Activated CD8-positive, alpha-beta memory T cell treated with anti-CD3 and anti-CD28 coated beads for 4 hours (primary cell): ENCODE results near the gene OR1L8.
A peak's percentile ranks its signal among the peaks of the same experiment; 100 is the strongest.
"Not testable (repeated sequence)": the region's sequence is repeated elsewhere in the genome, so short reads cannot be mapped to it uniquely, and the experiment has no call there.

Experiments used
- DNase-seq, 2 donors: peaks; one replicate each; pipeline ENCODE4 v3.0.0-alpha.2; 2020; ENCODE audit warnings: low read depth in 2 of 2

The OR1L8 gene, protein sequence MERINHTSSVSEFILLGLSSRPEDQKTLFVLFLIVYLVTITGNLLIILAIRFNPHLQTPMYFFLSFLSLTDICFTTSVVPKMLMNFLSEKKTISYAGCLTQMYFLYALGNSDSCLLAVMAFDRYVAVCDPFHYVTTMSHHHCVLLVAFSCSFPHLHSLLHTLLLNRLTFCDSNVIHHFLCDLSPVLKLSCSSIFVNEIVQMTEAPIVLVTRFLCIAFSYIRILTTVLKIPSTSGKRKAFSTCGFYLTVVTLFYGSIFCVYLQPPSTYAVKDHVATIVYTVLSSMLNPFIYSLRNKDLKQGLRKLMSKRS

DNA sequence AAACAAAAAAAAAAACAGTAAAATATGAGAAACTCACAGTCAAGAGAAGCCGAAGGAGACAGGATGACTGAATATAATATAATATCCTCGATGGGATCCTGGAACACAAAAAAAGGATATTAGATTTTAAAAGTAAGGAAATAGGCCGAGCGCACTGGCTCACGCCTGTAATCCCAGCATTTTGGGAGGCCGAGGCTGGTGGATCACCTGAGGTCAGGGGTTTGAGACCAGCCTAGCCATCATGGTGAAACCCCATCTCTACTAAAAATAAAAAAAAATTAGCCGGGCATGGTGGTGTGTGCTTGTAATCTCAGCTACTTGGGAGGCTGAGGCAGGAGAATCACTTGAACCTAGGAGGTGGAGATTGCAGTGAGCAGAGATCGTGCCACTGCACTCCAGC lies at the start of gene OR1L8:
Gene OR1L8 (minus strand): TSS at position 101 of the 400 bp plus-strand sequence. CDS start 14,907 bp downstream, outside the sequence.
- DNase-seq = not testable (repeated sequence)

DNA sequence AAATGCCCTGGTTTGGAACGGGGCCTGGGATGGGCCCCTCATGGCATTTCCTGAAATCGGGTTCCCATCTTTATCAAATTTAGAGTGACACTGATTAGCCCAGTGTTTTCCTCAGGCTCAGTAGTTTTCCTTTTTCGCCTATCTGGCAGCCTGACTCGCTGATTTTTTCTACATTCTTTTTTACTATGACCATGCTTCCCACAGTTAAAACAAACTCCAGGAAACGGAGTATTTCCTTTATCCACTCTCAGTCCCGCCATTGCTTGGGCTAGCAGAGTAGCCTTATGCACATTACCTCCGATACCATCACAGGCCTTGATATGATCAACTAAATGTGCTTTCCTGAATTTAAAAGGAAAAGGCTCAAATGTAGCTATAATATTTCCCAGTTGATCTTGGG lies 36.8 kb upstream of the OR1L8 start:
- no peak for DNase-seq

DNA sequence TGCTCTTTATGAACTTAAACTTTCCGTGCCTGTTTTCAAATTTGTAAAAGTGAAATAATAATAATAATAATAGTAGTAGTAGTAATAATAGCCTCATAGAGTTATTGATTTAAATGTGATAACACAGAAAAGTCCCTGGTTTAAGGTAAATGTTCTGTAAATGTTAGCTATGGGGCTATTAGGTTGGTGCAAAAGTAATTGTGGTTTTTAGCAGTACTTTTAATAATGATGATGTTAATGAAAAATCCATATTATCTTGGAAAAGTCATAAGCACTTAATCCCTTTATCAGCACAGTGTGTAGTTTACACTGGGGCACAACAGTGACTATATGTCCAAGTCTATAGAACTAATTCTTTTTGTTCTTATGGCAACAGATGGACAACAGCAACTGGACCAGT lies 31.2 kb upstream of the OR1L8 start, which contains the start of gene OR1Q1:
Gene OR1Q1 (plus strand): TSS at position 377 of the 400 bp plus-strand sequence. CDS start 0 bp downstream, at position 377.
- DNase-seq = no peak

DNA sequence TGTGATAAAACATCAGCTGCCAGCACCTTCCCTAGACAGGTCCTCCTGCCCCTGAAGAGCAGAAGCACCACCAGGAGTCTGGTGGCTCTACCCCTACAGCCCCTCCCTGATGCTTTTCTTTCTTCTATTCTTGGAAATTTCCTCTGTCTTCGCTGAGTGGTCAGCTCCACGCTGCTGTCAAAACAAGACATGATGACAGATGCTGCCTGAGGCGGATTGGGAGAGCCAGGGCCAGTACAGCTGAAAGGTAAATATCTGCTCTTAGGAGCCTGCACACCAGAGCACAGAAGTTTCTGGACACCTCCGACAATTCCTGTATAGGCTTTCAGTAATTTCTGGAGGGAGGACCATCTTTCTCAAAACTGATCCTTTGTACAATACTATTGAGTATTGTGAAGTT lies 26.6 kb upstream of the OR1L8 start:
- DNase-seq = no peak

DNA sequence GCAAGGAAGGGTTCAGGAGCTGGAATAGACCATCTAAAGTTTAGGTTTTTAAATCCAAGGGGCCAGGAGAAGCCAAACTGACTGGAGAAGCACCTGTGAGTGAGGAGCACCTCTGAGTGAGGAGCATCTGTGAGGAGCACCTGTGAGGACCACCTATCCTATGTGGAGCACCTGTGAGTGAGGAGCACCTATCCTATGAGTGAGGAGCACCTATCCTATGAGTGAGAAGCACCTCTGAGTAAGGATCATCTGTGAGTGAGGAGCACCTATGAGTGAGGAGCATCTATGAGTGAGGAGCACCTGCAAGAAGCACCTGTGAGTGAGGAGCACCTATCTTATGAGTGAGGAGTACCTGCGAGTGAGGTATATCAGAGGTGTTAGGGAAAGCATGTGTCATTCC lies 23.4 kb upstream of the OR1L8 start:
- DNase-seq = no peak

DNA sequence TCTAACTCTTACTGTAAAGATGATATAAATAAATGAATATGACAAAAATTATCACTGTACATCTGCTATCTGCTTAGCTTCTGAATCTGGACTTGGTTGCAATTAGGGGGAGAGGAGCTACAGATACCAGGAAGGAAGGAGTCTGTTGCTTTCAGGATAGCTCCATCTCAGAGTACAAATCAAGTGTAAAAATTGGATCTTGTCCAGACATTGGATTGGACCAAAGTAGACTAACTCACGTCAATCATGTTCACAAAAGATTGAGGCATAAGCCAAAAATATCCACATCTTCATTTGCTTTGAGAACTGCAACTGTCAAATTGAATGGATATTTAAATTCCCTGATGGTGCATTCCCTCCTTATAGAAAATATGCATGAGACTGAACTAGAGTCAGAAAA lies 22.5 kb upstream of the OR1L8 start:
- DNase-seq = no peak

DNA sequence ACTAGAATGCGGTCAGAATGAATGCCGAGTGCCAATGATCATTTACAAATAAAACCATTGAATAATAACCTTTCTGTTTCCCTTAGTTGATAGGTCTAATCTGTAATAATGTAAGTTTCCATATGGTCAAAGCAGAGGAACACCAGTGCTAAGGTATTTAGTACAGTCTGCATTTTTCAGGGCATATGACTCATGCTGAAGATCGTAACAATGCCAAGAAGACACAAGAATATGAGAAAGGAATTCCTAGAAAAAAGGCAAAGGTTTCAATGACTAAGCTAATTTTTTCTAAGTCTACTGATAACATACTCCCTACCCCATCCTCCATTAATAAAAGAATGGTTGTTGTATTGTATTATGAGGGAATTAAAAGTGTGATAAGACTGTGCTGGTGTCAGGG lies 2.8 kb downstream of the OR1L8 start:
- no peak for DNase-seq

DNA sequence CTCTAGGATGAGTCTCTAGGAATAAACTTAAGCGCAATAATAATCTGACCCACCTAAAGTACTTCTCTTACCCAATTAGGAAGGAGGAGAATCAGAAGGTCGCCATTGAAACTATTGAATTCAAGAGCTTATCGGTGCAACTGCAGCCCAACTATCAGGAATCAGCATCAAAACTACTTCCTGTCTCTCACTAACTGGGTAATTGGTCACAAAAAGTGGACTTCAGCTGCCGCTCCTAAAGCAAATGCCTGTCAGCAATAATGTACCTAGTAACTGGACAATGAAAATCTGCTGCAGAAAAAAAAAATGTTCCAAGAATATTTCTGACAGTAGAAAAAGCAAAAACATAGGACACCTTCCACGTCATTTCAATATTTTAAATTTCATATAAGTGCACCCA lies 3.3 kb downstream of the OR1L8 start:
- DNase-seq = no peak

DNA sequence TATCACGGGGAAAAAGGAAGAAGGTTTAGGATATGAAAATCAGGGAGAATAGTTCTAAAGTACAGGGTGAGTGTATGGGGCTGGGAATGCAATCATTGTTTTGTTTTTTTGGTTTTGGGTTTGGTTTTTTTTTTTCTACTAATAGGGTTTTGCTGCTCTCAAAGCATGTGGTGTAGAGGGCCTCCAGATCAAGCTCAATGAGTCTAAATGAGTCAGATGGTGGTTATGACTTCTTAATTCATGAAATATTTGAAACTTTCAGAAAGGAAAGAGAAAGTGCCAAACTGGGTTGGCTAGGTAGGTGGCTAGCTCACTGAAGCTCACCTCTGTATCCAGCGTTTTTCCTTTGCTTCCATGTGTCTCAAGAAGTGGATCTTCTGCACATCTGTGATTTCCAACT lies 10.7 kb downstream of the OR1L8 start:
- DNase-seq = no peak

DNA sequence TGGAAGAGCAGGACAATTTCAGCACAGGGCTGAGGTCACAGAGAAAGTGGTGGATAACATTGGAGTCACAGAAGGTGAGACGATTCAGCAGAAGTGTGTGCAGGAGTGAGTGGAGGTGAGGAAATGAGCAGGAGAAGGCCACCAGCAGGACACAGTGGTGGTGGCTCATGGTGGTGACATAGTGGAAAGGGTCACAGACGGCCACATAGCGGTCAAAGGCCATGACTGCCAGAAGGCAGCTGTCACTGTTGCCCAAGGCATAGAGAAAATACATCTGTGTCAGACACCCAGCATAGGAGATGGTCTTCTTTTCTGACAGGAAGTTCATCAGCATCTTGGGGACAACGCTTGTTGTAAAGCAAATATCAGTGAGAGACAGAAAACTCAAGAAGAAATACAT lies 15.3 kb downstream of the OR1L8 start:
- DNase-seq = no peak

DNA sequence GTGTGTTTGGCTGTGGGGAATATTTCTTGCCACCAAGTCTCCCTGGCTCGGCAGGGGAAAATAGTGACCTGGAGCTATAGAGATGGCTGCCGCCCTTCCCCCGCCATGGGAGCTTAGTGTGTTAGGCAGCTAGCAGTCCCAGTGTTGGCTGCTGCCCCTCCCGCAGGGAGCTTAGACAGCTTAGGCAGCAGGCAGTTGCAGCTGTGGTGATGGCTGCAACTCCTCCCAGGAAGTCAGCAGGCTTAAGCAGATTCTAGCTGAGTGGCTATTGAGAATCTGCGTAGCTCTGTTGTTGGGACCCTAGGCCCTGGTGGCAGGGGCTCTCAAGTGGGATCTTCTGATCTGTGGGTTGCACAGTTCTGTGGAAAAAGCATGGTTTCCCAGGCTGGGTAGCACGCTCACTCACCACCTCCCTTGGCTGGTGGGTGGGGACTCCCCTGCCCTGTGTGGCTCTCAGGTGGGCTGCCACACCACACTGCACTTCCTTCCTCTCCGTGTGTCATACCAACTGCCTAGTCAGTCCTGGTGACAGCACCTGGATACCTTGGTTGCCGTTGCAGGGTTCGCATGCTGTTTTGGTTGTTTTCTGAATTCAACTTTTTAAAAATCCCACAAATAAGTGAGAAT lies 20.9 kb downstream of the OR1L8 start:
- peak in 1 of 2 donors; percentile 39 for DNase-seq

DNA sequence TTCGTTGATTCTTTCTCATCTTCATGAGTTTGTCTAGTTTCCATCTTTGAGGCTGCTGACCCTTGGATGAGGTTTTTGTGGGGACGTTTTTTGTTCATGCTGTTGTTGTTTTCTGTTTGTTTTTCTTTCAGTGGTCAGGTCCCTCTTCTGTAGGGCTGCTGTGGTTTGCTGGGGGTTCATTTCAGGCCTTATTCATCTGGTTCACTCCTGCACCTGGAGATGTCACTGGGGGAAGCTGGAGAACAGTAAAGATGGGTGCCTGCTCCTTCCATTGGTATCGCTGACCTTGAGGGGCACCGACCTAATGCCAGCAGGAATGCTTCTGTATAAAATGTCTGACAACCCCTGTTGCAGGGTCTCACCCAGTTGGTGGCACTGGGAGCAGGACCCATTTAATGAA lies 21.7 kb downstream of the OR1L8 start:
- no peak for DNase-seq

DNA sequence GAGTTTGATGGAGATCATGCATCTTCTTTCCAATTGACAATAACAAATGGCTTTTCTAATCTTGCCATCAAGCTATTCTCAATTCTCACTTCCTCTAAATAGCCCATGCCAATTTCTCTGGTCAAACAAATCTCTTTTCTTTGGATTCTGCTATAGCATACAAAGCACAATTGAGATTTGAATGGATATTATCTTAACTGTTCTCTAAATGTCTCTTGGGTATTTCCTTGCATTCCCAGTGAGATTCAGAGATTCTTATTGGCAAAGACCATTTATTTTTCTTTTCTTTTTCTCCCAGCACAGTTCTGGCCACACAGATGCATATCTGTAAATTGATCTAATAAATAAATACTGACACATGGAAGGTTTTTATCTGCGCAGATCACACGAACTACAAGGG lies 30.4 kb downstream of the OR1L8 start, which contains the start of gene OR1N2:
Gene OR1N2 (plus strand): TSS at position 301 of the 400 bp plus-strand sequence. CDS start 100 bp downstream, outside the sequence.
- no peak for DNase-seq

DNA sequence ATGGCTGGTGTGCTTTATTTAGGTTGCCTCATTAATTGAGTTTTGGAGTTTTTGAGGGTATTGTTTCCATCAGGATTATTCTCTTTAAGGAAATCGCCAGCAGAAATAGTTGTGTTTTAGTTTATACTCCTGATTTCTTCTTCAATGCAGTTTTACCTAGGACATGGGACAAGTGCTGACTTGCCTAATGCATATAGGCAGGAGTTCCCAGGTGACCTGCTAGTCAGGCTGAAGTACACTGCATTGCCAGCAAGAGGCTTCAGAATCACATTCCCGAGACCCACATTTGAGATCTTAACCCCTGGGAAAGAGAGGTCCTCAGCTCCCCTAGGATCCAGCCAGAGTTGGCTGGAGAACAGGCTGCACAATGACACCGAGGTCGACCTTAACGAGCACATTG lies 31.8 kb downstream of the OR1L8 start:
- no peak for DNase-seq

DNA sequence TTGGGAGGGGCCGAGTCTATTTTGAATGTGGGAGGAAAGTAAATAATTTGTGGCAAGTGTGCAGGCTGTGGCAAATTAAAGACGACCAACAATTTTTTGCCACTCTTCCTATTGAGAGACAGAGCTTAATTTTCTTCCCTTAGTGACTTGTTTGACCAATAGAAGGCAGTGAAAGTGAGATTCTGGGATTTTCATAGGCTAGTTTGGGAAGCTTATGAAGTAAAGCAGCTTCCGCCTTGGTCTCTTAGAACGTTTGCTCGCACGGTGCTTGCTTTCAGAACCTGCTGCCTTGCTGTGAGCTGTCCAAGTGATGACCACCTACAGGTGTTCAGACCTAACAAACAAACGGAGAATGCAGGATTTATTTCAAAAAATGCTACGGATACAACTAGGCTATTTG lies 37.0 kb downstream of the OR1L8 start:
- DNase-seq = no peak

DNA sequence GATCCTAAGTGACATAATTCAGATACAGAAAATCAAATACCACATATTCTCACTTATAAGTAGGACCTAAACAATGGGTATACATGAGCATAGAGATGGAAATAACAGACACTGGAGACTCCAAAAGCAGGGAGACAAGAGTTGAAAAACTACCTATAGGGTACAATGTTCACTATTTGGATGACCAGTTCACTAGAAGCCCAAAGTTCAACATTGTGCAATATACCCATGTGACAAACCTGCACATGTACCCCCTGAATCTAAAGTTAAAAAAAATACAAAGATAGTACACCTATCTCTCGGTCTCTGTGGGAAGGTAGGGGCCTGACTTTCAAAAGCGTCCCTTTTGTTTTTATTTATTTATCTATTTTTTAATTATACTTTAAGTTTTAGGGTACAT lies 44.4 kb downstream of the OR1L8 start:
- DNase-seq = no peak

DNA sequence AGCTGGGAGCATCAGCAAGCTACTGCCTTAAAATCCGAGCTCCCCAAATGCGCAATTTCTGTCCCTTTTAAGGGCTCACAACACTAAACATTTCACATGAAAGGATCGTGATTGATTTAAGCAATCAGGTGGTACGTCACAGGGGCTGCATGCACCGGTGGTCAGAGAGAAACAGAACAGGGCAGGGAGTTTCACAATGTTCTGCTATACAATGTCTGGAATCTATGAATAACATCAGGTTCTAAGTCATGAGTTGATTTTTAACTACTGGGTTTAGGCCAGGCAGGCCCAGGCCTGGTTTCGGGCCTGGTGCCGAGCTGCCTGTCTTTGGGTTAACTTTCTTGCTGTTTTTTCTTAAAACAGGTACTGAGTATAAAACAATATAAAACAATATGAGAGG lies 46.1 kb downstream of the OR1L8 start:
- DNase-seq = not testable (repeated sequence)

DNA sequence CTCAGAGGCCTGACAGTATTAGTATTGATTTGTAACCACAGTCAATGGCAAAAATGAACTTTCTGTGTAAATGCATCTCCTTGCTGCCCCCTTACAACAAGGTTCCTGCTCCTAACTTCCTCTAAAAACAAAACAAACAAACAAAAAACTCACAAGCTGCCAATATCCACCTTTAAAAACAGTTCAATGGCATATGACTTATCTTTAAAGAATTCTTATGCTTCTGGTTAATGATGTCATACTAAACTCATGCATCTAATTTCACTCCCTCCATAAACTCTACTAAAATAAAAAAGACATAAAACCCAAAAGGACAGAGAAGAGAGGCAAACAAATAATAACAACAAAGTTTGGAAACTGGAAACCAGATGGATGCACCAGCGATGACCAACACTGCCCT lies 47.0 kb downstream of the OR1L8 start:
- no peak for DNase-seq

DNA sequence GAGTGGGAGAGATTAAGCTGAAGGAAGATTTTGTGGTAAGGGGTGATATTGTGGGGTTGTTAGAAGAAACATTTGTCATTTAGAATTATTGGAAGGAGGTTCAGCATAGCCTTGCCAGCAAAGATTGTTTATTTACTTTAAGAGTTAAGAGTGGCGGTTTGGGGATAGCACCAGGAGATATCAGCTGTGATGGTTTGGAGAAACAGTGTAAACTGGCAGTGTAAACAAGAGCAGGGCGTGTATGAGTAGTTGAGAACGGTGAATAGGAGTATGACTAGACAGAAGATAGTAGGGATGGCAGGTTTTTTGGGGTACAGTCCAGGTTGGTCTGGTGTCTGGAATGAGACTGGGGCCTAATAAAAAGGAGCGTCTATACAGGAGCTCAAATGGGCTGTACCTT lies 52.0 kb downstream of the OR1L8 start:
- DNase-seq = not testable (repeated sequence)

DNA sequence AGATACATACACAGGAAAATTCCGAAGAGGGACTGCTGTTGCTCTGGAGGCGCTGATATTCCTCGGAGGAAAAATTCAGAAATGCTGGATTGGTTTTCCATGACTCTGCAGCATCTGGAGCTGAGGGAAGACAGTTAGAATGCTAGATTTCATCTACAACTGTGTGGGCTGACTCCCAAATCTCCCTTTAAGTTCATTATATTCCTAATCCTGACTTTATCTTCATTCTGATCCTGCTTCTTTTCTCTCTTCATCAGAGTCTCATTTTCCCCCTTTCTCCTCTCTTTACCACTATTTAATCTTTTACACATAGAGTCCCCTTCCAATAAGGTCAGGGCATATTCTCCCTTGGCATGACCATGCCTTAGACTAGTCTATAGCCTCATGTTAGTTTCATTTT lies 56.0 kb downstream of the OR1L8 start, which contains the start of gene OR1N1:
Gene OR1N1 (minus strand): TSS at position 101 of the 400 bp plus-strand sequence. CDS start 0 bp downstream, at position 101.
- no peak for DNase-seq

DNA sequence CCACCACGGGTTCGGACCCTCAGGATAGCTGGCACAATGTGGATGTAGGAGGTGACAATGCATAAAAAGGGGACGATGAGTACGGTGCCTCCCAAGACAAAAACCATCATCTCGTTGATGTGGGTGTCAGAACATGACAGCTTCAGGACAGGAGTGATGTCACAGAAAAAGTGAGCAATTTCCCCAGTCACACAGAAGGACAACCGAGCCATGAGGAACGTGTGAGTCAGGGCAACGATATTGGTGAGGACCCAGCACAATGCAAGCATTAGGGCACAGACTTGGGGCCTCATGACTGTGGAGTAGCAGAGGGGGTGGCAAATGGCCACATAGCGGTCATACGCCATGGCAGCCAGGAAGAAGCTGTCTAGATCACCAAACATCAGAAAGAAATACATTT lies 56.6 kb downstream of the OR1L8 start:
- DNase-seq = no peak

DNA sequence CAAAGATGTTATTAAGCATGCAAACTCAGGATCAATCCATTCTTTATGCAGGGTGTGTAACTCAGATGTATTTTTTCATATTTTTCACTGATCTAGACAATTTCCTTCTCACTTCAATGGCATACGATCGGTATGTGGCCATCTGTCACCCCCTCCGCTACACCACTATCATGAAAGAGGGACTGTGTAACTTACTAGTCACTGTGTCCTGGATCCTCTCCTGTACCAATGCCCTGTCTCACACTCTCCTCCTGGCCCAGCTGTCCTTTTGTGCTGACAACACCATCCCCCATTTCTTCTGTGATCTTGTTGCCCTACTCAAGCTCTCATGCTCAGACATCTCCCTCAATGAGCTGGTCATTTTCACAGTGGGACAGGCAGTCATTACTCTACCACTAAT lies 63.8 kb downstream of the OR1L8 start:
- no peak for DNase-seq

DNA sequence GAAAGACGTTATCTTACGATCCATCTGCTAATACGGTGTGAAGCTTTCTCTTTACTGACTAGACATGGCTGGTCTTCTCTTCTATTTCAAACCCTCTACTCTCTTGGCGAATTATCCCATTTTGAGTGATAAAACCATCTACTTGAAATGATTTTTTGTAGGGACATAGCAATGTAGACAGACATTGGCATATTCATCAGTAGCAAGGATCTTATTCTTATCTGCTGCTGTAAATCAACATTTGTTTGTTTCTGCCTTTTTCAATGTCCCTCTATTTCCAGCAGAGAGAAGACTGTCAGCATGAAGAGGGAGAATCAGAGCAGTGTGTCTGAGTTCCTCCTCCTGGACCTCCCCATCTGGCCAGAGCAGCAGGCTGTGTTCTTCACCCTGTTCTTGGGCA lies 64.3 kb downstream of the OR1L8 start, which contains the start of gene OR1J4:
Gene OR1J4 (plus strand): TSS at position 301 of the 400 bp plus-strand sequence. CDS start 0 bp downstream, at position 301.
- no peak for DNase-seq
